NCI-H187 (cell line): Measurements from ENCODE around the gene C3orf33.

Experiments
- DNase-seq, 2 experiments: peaks; one replicate each; lab custom pipeline; 2025; lab: John Stamatoyannopoulos, UW

C3orf33 gene

GRCh38 chr3:155785662-155786295 is 20.3 kb downstream of the C3orf33 start:
- no peak for DNase-seq

- DNase-seq, result no peak
These were observed 23.6 kb downstream of the C3orf33 start for GRCh38 chr3:155782390-155782953.

GRCh38 chr3:155780291-155780690 is 25.8 kb downstream of the C3orf33 start:
- DNase-seq, result no peak

GRCh38 chr3:155778462-155778861 is 27.6 kb downstream of the C3orf33 start:
- no peak for DNase-seq

GRCh38 chr3:155772801-155773200 is 33.3 kb downstream of the C3orf33 start:
- DNase-seq, result no peak

GRCh38 chr3:155771126-155771525 is 35.0 kb downstream of the C3orf33 start:
- DNase-seq, result no peak

- DNase-seq, result no peak
These were observed 39.9 kb downstream of the C3orf33 start for GRCh38 chr3:155766206-155766605.

- no peak for DNase-seq
These were observed 42.1 kb downstream of the C3orf33 start for GRCh38 chr3:155763870-155764463.

GRCh38 chr3:155760653-155761052 is 45.4 kb downstream of the C3orf33 start:
- DNase-seq, result no peak

GRCh38 chr3:155757577-155757976 is 48.5 kb downstream of the C3orf33 start:
- no peak for DNase-seq

GRCh38 chr3:155753038-155753639 is 52.9 kb downstream of the C3orf33 start:
- DNase-seq, result no peak

GRCh38 chr3:155748611-155749365 is 57.3 kb downstream of the C3orf33 start:
- no peak for DNase-seq

GRCh38 chr3:155747946-155748290 is 58.2 kb downstream of the C3orf33 start:
- no peak for DNase-seq

- no peak for DNase-seq
These were observed 58.7 kb downstream of the C3orf33 start for GRCh38 chr3:155747286-155747945.

- no peak for DNase-seq
These were observed 59.4 kb downstream of the C3orf33 start for GRCh38 chr3:155746703-155747102.

- DNase-seq, result peak; percentile 48 to 65
These were observed 60.1 kb downstream of the C3orf33 start for GRCh38 chr3:155745795-155746550.

GRCh38 chr3:155744626-155745324 is 61.3 kb downstream of the C3orf33 start, which contains the start of gene PLCH1:
PLCH1 (minus strand) TSS chr3:155745071; CDS start chr3:155704224, 40,847 bp downstream.
- DNase-seq, result peak; percentile 61 to 71

GRCh38 chr3:155744010-155744625 is 62.0 kb downstream of the C3orf33 start:
- peak; percentile 40 to 56 for DNase-seq

- DNase-seq, result no peak
These were observed 62.5 kb downstream of the C3orf33 start for GRCh38 chr3:155743606-155744005.

- DNase-seq, result no peak
These were observed 63.6 kb downstream of the C3orf33 start for GRCh38 chr3:155742349-155742965.
